GM10266 (cell line): ENCODE measurements around the gene DCC.
"Not testable (repeated sequence)": the region's sequence is repeated elsewhere in the genome, so short reads cannot be mapped to it uniquely, and the experiment has no call there.

Experiments used
- DNase-seq: peaks from one replicate; pipeline ENCODE4 v3.0.0; 2012; ENCODE audit errors: extremely low spot score
- CTCF ChIP-seq: IDR thresholded peaks from 2 replicates; pipeline ENCODE4 v1.5.1; 2012; ENCODE audit warnings: mild to moderate bottlenecking, low read depth; ENCODE audit not compliant: control insufficient read depth, insufficient read depth; ENCODE audit errors: missing control alignments

The DCC gene

GRCh38 chr18:53489266-53489665 is 1149.3 kb downstream of the DCC start:
- TF ChIP-seq CTCF: no peak
- no peak for DNase-seq

GRCh38 chr18:53490019-53490418 is 1150.0 kb downstream of the DCC start:
- TF ChIP-seq CTCF: no peak
- DNase-seq: no peak

- no peak for DNase-seq
Observed at GRCh38 chr18:53496028-53496427, 1156.0 kb downstream of the DCC start.

GRCh38 chr18:53503914-53504441 is 1164.0 kb downstream of the DCC start:
- no peak for DNase-seq
- no peak for TF ChIP-seq CTCF

More at GRCh38 chr18:53496028-53496427, 1156.0 kb downstream of the DCC start:
- TF ChIP-seq CTCF: no peak

- no peak for TF ChIP-seq CTCF
- DNase-seq: no peak
Observed at GRCh38 chr18:53508529-53508928, 1168.5 kb downstream of the DCC start.

- no peak for TF ChIP-seq CTCF
- no peak for DNase-seq
Observed at GRCh38 chr18:53509886-53510285, 1169.9 kb downstream of the DCC start.

- not testable (repeated sequence) for DNase-seq
Observed at GRCh38 chr18:53511725-53512124, 1171.7 kb downstream of the DCC start.

GRCh38 chr18:53521068-53521467 is 1181.1 kb downstream of the DCC start:
- no peak for TF ChIP-seq CTCF

More at GRCh38 chr18:53521068-53521467, 1181.1 kb downstream of the DCC start:
- DNase-seq: no peak
